Omental fat pad (tissue), 4 donors: ENCODE measurements around the gene CDYL2. TPM values are rescaled to one million over a fixed set of nuclear protein-coding genes. Genes with fewer than 3 reads are reported as not detected.

ENCODE experiments used
- ATAC-seq: fragments of 150-250 bp; one replicate; pipeline ENCODE4 v1.9.1; 2016; ENCODE audit warnings: mild to moderate bottlenecking, moderate library complexity; ENCODE audit not compliant: low FRiP score
- DNase-seq: peaks from one replicate; pipeline ENCODE4 v3.0.0-alpha.2; 2019; ENCODE audit warnings: low spot score
- total RNA-seq, 4 donors: library from RNA; depleted of rRNA; stranded (reverse); fragments of >200 nt; gene quantifications; one replicate each; pipeline ENCODE4 v1.1.0, GENCODE V29; 2016
- TF ChIP-seq, protein P1 (sequence below), 3 donors: fragments of 450-650 bp; IDR thresholded peaks; one replicate each; pipeline ENCODE4 v1.5.1; 2016 to 2017; ENCODE audit warnings: antibody characterized with exemption in 3 of 3, mild to moderate bottlenecking in 3 of 3, moderate library complexity in 2 of 3

The CDYL2 gene
- total RNA-seq, 4 donors from 2014 or later = 5.9 to 8.8 (median 6.6) TPM

DNA sequence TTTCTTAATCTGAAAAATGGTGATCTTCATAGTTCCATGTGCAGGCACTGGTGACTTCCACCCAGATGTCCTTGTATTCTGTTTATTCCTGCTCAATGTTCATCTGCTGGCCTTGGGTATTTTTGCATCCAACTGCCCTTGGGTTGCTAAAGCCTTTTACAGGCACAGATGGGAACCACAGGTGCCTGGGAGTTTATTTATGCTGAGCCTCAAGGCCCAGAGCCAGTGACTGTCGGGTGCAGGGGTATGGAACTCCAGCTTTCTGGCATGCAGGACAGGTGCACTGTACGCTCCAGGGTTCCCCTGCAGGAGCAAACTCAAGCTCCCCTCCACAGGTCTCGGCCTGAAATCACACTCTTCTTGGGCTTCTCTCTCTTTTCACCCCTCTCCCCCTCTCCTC is 241.3 kb downstream of the CDYL2 start:
- ATAC-seq = no peak
- DNase-seq = no peak
- TF ChIP-seq, protein P1, sequence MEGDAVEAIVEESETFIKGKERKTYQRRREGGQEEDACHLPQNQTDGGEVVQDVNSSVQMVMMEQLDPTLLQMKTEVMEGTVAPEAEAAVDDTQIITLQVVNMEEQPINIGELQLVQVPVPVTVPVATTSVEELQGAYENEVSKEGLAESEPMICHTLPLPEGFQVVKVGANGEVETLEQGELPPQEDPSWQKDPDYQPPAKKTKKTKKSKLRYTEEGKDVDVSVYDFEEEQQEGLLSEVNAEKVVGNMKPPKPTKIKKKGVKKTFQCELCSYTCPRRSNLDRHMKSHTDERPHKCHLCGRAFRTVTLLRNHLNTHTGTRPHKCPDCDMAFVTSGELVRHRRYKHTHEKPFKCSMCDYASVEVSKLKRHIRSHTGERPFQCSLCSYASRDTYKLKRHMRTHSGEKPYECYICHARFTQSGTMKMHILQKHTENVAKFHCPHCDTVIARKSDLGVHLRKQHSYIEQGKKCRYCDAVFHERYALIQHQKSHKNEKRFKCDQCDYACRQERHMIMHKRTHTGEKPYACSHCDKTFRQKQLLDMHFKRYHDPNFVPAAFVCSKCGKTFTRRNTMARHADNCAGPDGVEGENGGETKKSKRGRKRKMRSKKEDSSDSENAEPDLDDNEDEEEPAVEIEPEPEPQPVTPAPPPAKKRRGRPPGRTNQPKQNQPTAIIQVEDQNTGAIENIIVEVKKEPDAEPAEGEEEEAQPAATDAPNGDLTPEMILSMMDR (IDR thresholded peaks at IDR 0.05) = no peak

GRCh38 chr16:80559369-80559768 is 245.0 kb downstream of the CDYL2 start:
- no peak for ATAC-seq
- DNase-seq = no peak
- TF ChIP-seq, protein P1 (IDR thresholded peaks at IDR 0.05) = no peak

- TF ChIP-seq, protein P1 (IDR thresholded peaks at IDR 0.05) = no peak
- ATAC-seq (no peak), DNase-seq (no peak)
Measured at GRCh38 chr16:80557037-80557436, 247.4 kb downstream of the CDYL2 start.

DNA sequence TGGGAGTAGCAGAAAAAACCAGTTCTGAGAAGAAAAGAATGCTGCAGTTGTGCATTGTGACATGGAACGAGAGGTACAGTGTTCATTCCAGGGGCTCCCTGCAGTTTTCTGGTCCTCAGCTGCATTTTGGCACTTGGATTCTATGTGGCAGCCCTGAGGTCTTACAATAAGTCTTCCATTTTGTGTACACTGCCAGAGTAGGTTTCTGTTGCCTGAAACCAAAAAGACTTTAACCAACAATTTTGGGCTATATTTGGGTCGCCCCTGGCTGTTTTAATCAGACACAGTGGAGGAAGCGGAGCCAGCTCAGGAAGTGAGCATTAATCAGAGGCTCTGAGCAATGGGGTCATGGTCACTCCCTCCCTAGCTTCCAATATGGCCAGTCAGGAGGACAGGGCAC is 247.9 kb downstream of the CDYL2 start:
- ATAC-seq = no peak
- TF ChIP-seq, protein P1 (IDR thresholded peaks at IDR 0.05) = no peak
- DNase-seq = no peak

- TF ChIP-seq, protein P1 (IDR thresholded peaks at IDR 0.05) = no peak
- ATAC-seq (no peak), DNase-seq (no peak)
Measured at GRCh38 chr16:80554033-80554432, 250.4 kb downstream of the CDYL2 start.

- ATAC-seq = no peak
- no peak for DNase-seq
- TF ChIP-seq, protein P1 (IDR thresholded peaks at IDR 0.05) = no peak
Measured at GRCh38 chr16:80552277-80552676, 252.1 kb downstream of the CDYL2 start.

Other genes with a start within 250 kb of the CDYL2 start
- 10 to 100 TPM; 32.9 to 43.5 (median 34.0) TPM for gene CMC2, start 202.3 kb upstream of the CDYL2 start, total RNA-seq
- 10 to 100 TPM in 1 of 4 donors, 1 to 10 TPM in 3; 4.5 to 12.0 (median 8.4) TPM for gene CENPN, start 202.6 kb upstream of the CDYL2 start, total RNA-seq
- gene ATMIN, start 231.2 kb upstream of the CDYL2 start, total RNA-seq = 10 to 100 TPM; 34.5 to 45.6 (median 37.5) TPM